H9 (cell line): Measurements from ENCODE around the gene MLIP. TPM values are rescaled to one million over a fixed set of nuclear protein-coding genes. Genes with fewer than 3 reads are reported as not detected.

Experiments used
- DNase-seq: peaks from one replicate; pipeline ENCODE4 v3.0.0-alpha.2; 2017
- H2AFZ ChIP-seq: one replicate; pipeline ENCODE4 v1.6.1; 2013; ENCODE audit warnings: mild to moderate bottlenecking, low read length, control low read depth, moderate library complexity
- H2AK5ac ChIP-seq: 2 replicates; pipeline ENCODE4 v1.6.1; 2013; ENCODE audit warnings: low read length, control low read depth, mixed read lengths; ENCODE audit not compliant: insufficient read length
- H2BK120ac ChIP-seq: one replicate; pipeline ENCODE4 v1.6.1; 2013; ENCODE audit warnings: low read depth, mild to moderate bottlenecking, low read length, control low read depth, inconsistent platforms; ENCODE audit not compliant: poor library complexity, severe bottlenecking
- H2BK12ac ChIP-seq: 2 replicates; pipeline ENCODE4 v1.6.1; 2013; ENCODE audit warnings: low read length, control low read depth, mixed read lengths, low read depth; ENCODE audit not compliant: insufficient read length
- H2BK15ac ChIP-seq: 2 replicates; pipeline ENCODE4 v1.6.1; 2013; ENCODE audit warnings: low read depth, low read length, control low read depth
- H2BK20ac ChIP-seq: one replicate; pipeline ENCODE4 v1.6.1; 2013; ENCODE audit warnings: low read depth, mild to moderate bottlenecking, low read length, control low read depth, inconsistent platforms; ENCODE audit not compliant: poor library complexity, severe bottlenecking
- H2BK5ac ChIP-seq: 2 replicates; pipeline ENCODE4 v1.6.1; 2013; ENCODE audit warnings: low read length, control low read depth, mixed read lengths; ENCODE audit not compliant: insufficient read length
- H3K14ac ChIP-seq: 2 replicates; pipeline ENCODE4 v1.6.1; 2013; ENCODE audit warnings: low read length, control low read depth; ENCODE audit not compliant: insufficient read depth
- H3K18ac ChIP-seq: 2 replicates; pipeline ENCODE4 v1.6.1; 2013; ENCODE audit warnings: low read depth, mild to moderate bottlenecking, mixed read lengths, low read length, control low read depth; ENCODE audit not compliant: insufficient read length
- H3K23ac ChIP-seq: 2 replicates; pipeline ENCODE4 v1.6.1; 2013; ENCODE audit warnings: low read length, control low read depth, mixed read lengths, low read depth; ENCODE audit not compliant: insufficient read length
- H3K23me2 ChIP-seq: 2 replicates; pipeline ENCODE4 v1.6.1; 2013; ENCODE audit warnings: low read depth, mild to moderate bottlenecking, mixed read lengths, low read length, control low read depth; ENCODE audit not compliant: insufficient read length, poor library complexity, severe bottlenecking
- H3K27ac ChIP-seq: 2 replicates; pipeline ENCODE4 v1.5.1; 2013; ENCODE audit warnings: low read length, control low read depth, mixed read lengths, low read depth; ENCODE audit not compliant: insufficient read length
- H3K27me3 ChIP-seq: 2 replicates; pipeline ENCODE4 v1.6.1; 2013; ENCODE audit warnings: low read length, control low read depth, inconsistent platforms; ENCODE audit not compliant: insufficient read depth
- H3K4ac ChIP-seq: 2 replicates; pipeline ENCODE4 v1.6.1; 2013; ENCODE audit warnings: low read depth, mild to moderate bottlenecking, control low read depth, inconsistent platforms, low read length, moderate library complexity
- H3K4me1 ChIP-seq: 2 replicates; pipeline ENCODE4 v1.6.1; 2013; ENCODE audit warnings: low read length, control low read depth, inconsistent platforms; ENCODE audit not compliant: insufficient read depth
- H3K4me2 ChIP-seq: 2 replicates; pipeline ENCODE4 v1.6.1; 2013; ENCODE audit warnings: low read length, control low read depth, mixed read lengths; ENCODE audit not compliant: insufficient read length, insufficient read depth
- H3K56ac ChIP-seq: 2 replicates; pipeline ENCODE4 v1.6.1; 2013; ENCODE audit warnings: low read depth, mild to moderate bottlenecking, mixed read lengths, low read length, control low read depth; ENCODE audit not compliant: insufficient read length
- H3K79me1 ChIP-seq: 2 replicates; pipeline ENCODE4 v1.6.1; 2013; ENCODE audit warnings: low read depth, mild to moderate bottlenecking, moderate library complexity, low read length, control low read depth, inconsistent platforms; ENCODE audit not compliant: insufficient read depth, poor library complexity, severe bottlenecking
- H3K79me2 ChIP-seq: 2 replicates; pipeline ENCODE4 v1.6.1; 2013; ENCODE audit warnings: low read length, control low read depth, inconsistent platforms; ENCODE audit not compliant: insufficient read depth
- H3K9ac ChIP-seq: 2 replicates; pipeline ENCODE4 v1.6.1; 2013; ENCODE audit warnings: low read length, control low read depth, mixed read lengths; ENCODE audit not compliant: insufficient read length; ENCODE audit errors: extremely low read depth
- H3K9me3 ChIP-seq: one replicate; pipeline ENCODE4 v1.6.1; 2013; ENCODE audit warnings: low read depth, low read length, inconsistent platforms; ENCODE audit not compliant: control insufficient read depth
- H3T11ph ChIP-seq: one replicate; pipeline ENCODE4 v1.6.1; 2013; ENCODE audit warnings: mild to moderate bottlenecking, low read length, control low read depth, inconsistent platforms
- H4K20me1 ChIP-seq: one replicate; pipeline ENCODE4 v1.6.1; 2013; ENCODE audit not compliant: control insufficient read depth, insufficient read length, insufficient read depth
- H4K5ac ChIP-seq: 2 replicates; pipeline ENCODE4 v1.6.1; 2013; ENCODE audit warnings: low read depth, mild to moderate bottlenecking, mixed read lengths, low read length, control low read depth; ENCODE audit not compliant: insufficient read length
- H4K8ac ChIP-seq: replicated peaks from 2 replicates; pipeline ENCODE4 v1.6.1; 2013; ENCODE audit warnings: low read length, control low read depth, mixed read lengths, low read depth; ENCODE audit not compliant: insufficient read length
- H4K91ac ChIP-seq: 2 replicates; pipeline ENCODE4 v1.6.1; 2013; ENCODE audit warnings: low read depth, mild to moderate bottlenecking, moderate library complexity, mixed read lengths, low read length, control low read depth; ENCODE audit not compliant: insufficient read length
- H3K27ac Mint-ChIP-seq, 3 experiments: 2 replicates in 2 of 3; 3 replicates in 1 of 3; pipeline ENCODE4 v1.8.0; 2020 to 2021; ENCODE audit warnings: mixed read lengths in 3 of 3, mild to moderate bottlenecking in 1 of 3, moderate library complexity in 1 of 3
- H3K27me3 Mint-ChIP-seq: 2 replicates; pipeline ENCODE4 v1.8.0; 2021; ENCODE audit warnings: low read depth, mild to moderate bottlenecking, moderate library complexity, mixed read lengths
- H3K36me3 Mint-ChIP-seq, 3 experiments: 2 replicates in 2 of 3; 3 replicates in 1 of 3; pipeline ENCODE4 v1.8.0; 2020 to 2021; ENCODE audit warnings: low read depth in 3 of 3, mixed read lengths in 3 of 3; ENCODE audit not compliant: insufficient read depth in 1 of 3
- H3K4me1 Mint-ChIP-seq, 2 experiments: 2 replicates each; pipeline ENCODE4 v1.8.0; 2020; ENCODE audit warnings: mixed read lengths in 2 of 2
- H3K4me3 Mint-ChIP-seq, 2 experiments: 2 replicates in 1 of 2; 3 replicates in 1 of 2; pipeline ENCODE4 v1.8.0; 2020 to 2021; ENCODE audit warnings: mild to moderate bottlenecking in 2 of 2, mixed read lengths in 2 of 2, moderate library complexity in 1 of 2
- H3K9me3 Mint-ChIP-seq, 2 experiments: 2 replicates in 1 of 2; 3 replicates in 1 of 2; pipeline ENCODE4 v1.8.0; 2020; ENCODE audit warnings: mild to moderate bottlenecking in 2 of 2, mixed read lengths in 2 of 2, moderate library complexity in 1 of 2
- WGBS: extraction: QIAGEN DNeasy Blood & Tissue Kit; methylation state at CpG from one replicate; pipeline ENCODE4 v1.1.7; 2013; ENCODE audit warnings: missing lambda C conversion rate, low lambda C conversion rate, mixed read lengths; ENCODE audit not compliant: insufficient read length; ENCODE audit errors: extremely low coverage; 5-methylcytosine and 5-hydroxymethylcytosine counted together
- total RNA-seq: library from RNA; stranded (reverse); gene quantifications from 2 replicates; pipeline ENCODE4 v1.2.1, GENCODE V29; 2021
- TF ChIP-seq, protein P1 (sequence below): fragments of 200-600 bp; sonication (generic); conservative IDR thresholded peaks from 3 replicates; pipeline ENCODE4 v1.8.0; 2021; ENCODE audit warnings: antibody characterized with exemption, mild to moderate bottlenecking

The MLIP gene
- total RNA-seq, 1 experiment from 2014 or later = not detected

DNA sequence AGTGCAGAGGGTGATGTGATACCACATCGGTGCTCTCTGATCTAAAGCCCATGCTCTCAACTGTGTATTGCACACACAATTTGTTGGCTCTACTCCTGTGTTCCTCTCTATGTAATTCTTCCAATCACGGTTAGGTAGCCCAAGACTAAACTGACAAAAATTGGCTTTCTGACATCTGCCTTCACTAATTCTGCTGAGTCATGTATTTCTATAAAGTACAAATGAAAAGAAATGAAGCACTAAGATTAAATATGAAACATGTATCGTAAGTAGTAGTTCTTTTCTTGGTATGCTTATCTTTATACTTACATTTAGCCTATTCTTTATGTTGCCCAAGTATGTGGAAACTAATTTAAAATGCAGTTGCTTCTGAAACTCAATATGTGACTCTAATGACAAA lies 7.7 kb upstream of the MLIP start:
- Histone ChIP-seq H3K18ac (no peak overlapping the region), H3K4me2 (no peak overlapping the region), H2BK20ac (no peak overlapping the region), H3K14ac (no peak overlapping the region), H2AK5ac (no peak overlapping the region), H3K27me3 (no peaks in the 10 kb centered on the region), H2BK15ac (no peak overlapping the region), H4K91ac (no peak overlapping the region), H3K56ac (no peak overlapping the region), H4K20me1 (no peaks in the 10 kb centered on the region), H4K8ac (no peak overlapping the region), H3K9ac (no peak overlapping the region), H3K4ac (no peak overlapping the region), H2BK12ac (no peak overlapping the region), H2BK5ac (no peak overlapping the region), H3K79me1 (no peaks in the 10 kb centered on the region), H3K23me2 (no peaks in the 10 kb centered on the region), H3K27ac (no peak overlapping the region), H3K9me3 (no peaks in the 10 kb centered on the region), H3T11ph (no peak overlapping the region), H4K5ac (no peak overlapping the region), H3K79me2 (no peaks in the 10 kb centered on the region), H2BK120ac (no peak overlapping the region), H2AFZ (no peak overlapping the region), H3K23ac (no peak overlapping the region), H3K4me1 (no peaks in the 10 kb centered on the region; the same call in 1 of the 2 replicates)
- WGBS = no CpG with 5 or more reads among the region's 3 CpGs
- TF ChIP-seq, protein P1, sequence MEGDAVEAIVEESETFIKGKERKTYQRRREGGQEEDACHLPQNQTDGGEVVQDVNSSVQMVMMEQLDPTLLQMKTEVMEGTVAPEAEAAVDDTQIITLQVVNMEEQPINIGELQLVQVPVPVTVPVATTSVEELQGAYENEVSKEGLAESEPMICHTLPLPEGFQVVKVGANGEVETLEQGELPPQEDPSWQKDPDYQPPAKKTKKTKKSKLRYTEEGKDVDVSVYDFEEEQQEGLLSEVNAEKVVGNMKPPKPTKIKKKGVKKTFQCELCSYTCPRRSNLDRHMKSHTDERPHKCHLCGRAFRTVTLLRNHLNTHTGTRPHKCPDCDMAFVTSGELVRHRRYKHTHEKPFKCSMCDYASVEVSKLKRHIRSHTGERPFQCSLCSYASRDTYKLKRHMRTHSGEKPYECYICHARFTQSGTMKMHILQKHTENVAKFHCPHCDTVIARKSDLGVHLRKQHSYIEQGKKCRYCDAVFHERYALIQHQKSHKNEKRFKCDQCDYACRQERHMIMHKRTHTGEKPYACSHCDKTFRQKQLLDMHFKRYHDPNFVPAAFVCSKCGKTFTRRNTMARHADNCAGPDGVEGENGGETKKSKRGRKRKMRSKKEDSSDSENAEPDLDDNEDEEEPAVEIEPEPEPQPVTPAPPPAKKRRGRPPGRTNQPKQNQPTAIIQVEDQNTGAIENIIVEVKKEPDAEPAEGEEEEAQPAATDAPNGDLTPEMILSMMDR = no peak
- Mint-ChIP-seq H3K9me3 (no peaks in the 10 kb centered on the region; a peak in 1 of 5 replicates), H3K36me3 (no peaks in the 10 kb centered on the region), H3K27me3 (no peaks in the 10 kb centered on the region), H3K4me3 (no peak overlapping the region), H3K4me1 (peaks cover 5 to 11% of the 10 kb centered on the region in 2 experiments; a peak in 1 of 4 replicates), H3K27ac (no peak overlapping the region)
- DNase-seq = no peak
